GM12801 (cell line): ENCODE measurements around the gene CP.

ENCODE experiments used
- CTCF ChIP-seq: IDR thresholded peaks from one replicate; pipeline ENCODE4 v1.5.1; 2011; ENCODE audit warnings: control low read depth; ENCODE audit not compliant: insufficient read length; ENCODE audit errors: extremely low read depth

CP gene

GRCh38 chr3:149224736-149225594, 3.3 kb upstream of the CP start:
- TF ChIP-seq CTCF: no peak

GRCh38 chr3:149223461-149223820, 1.8 kb upstream of the CP start:
- TF ChIP-seq CTCF: no peak

GRCh38 chr3:149217347-149217746, 4.3 kb downstream of the CP start:
- no peak for TF ChIP-seq CTCF

- TF ChIP-seq CTCF: no peak
Observed at GRCh38 chr3:149216193-149216869, 5.3 kb downstream of the CP start.

- TF ChIP-seq CTCF: no peak
Observed at GRCh38 chr3:149215515-149215914, 6.1 kb downstream of the CP start.

- TF ChIP-seq CTCF: no peak
Observed at GRCh38 chr3:149214702-149215101, 6.9 kb downstream of the CP start.

GRCh38 chr3:149212386-149212785, 9.2 kb downstream of the CP start:
- no peak for TF ChIP-seq CTCF
